ENCODE measurements around the gene DHPS.

Gene DHPS

GRCh38 chr19:12676384-12676792, 5.3 kb downstream of the DHPS start:
- TF ChIP-seq CTCF (IDR thresholded peaks at IDR 0.05; ENCODE audit: borderline replicate concordance, control extremely low read depth, extremely low read depth, insufficient read depth, missing control alignments) = peak; percentile 86
- DNase-seq (ENCODE audit: low spot score) = peak; percentile 87
- in situ Hi-C loops (cut with MboI; ENCODE audit: low sequenced_read_pairs, unreplicated experiment) = loop anchor here (10.0 kb wide), 1 partner anchor 102 kb away; no protein-coding TSS in a partner anchor

- in situ Hi-C loops (cut with MboI; ENCODE audit: low sequenced_read_pairs, unreplicated experiment) = loop anchor here (10.0 kb wide), 1 partner anchor 101 kb away; no protein-coding TSS in a partner anchor
- no peak for TF ChIP-seq CTCF (IDR thresholded peaks at IDR 0.05; ENCODE audit: borderline replicate concordance, control extremely low read depth, extremely low read depth, insufficient read depth, missing control alignments)
- no peak for DNase-seq (ENCODE audit: low spot score)
Measured at GRCh38 chr19:12675940-12676339, 5.7 kb downstream of the DHPS start.

GRCh38 chr19:12675399-12675798, 6.3 kb downstream of the DHPS start:
- no peak for DNase-seq (ENCODE audit: low spot score)
- no peak for TF ChIP-seq CTCF (IDR thresholded peaks at IDR 0.05; ENCODE audit: borderline replicate concordance, control extremely low read depth, extremely low read depth, insufficient read depth, missing control alignments)
- in situ Hi-C loops (cut with MboI; ENCODE audit: low sequenced_read_pairs, unreplicated experiment) = loop anchor here (10.0 kb wide), 1 partner anchor 101 kb away; no protein-coding TSS in a partner anchor

GRCh38 chr19:12672744-12673143, 8.9 kb downstream of the DHPS start:
- TF ChIP-seq CTCF (IDR thresholded peaks at IDR 0.05; ENCODE audit: borderline replicate concordance, control extremely low read depth, extremely low read depth, insufficient read depth, missing control alignments) = no peak
- DNase-seq (ENCODE audit: low spot score) = no peak
- in situ Hi-C loops (cut with MboI; ENCODE audit: low sequenced_read_pairs, unreplicated experiment) = loop anchor here (10.0 kb wide), 1 partner anchor 98 kb away; no protein-coding TSS in a partner anchor

- TF ChIP-seq CTCF (IDR thresholded peaks at IDR 0.05; ENCODE audit: borderline replicate concordance, control extremely low read depth, extremely low read depth, insufficient read depth, missing control alignments) = no peak
- in situ Hi-C loops (cut with MboI; ENCODE audit: low sequenced_read_pairs, unreplicated experiment) = loop anchor here (10.0 kb wide), 1 partner anchor 96 kb away; no protein-coding TSS in a partner anchor
- no peak for DNase-seq (ENCODE audit: low spot score)
Measured at GRCh38 chr19:12670159-12670928, 11.3 kb downstream of the DHPS start.

- in situ Hi-C loops (cut with MboI; ENCODE audit: low sequenced_read_pairs, unreplicated experiment) = loop anchor here (10.0 kb wide), 1 partner anchor 95 kb away; no protein-coding TSS in a partner anchor
- DNase-seq (ENCODE audit: low spot score) = peak; percentile 85
- no peak for TF ChIP-seq CTCF (IDR thresholded peaks at IDR 0.05; ENCODE audit: borderline replicate concordance, control extremely low read depth, extremely low read depth, insufficient read depth, missing control alignments)
Measured at GRCh38 chr19:12669270-12670158, 12.2 kb downstream of the DHPS start.

Data from GM13976 (cell line).